Osteoblast (primary cell): ENCODE results near the gene MYADML2. TPM values are rescaled to one million over a fixed set of nuclear protein-coding genes. Genes with fewer than 3 reads are reported as not detected.

Source experiments
- DNase-seq: peaks from one replicate; pipeline ENCODE4 v3.0.0; 2011; ENCODE audit warnings: low spot score, mixed read lengths; ENCODE audit not compliant: insufficient read length; ENCODE audit errors: missing footprints
- H2AFZ ChIP-seq: 2 replicates; pipeline ENCODE4 v1.6.0; 2011; ENCODE audit warnings: mild to moderate bottlenecking, low read length
- H3K27ac ChIP-seq: 2 replicates; pipeline ENCODE4 v1.5.1; 2011; ENCODE audit warnings: mild to moderate bottlenecking, low read depth, low read length, moderate library complexity
- H3K27me3 ChIP-seq: 2 replicates; pipeline ENCODE4 v1.6.0; 2012; ENCODE audit warnings: mild to moderate bottlenecking, control low read depth, inconsistent platforms, low read length, moderate library complexity; ENCODE audit not compliant: insufficient read depth
- H3K36me3 ChIP-seq: 2 replicates; pipeline ENCODE4 v1.5.1; 2011; ENCODE audit warnings: mild to moderate bottlenecking, low read length, control low read depth, moderate library complexity; ENCODE audit not compliant: insufficient read depth
- H3K4me1 ChIP-seq: 2 replicates; pipeline ENCODE4 v1.5.1; 2011; ENCODE audit warnings: mild to moderate bottlenecking, low read length, control low read depth, moderate library complexity; ENCODE audit not compliant: insufficient read depth
- H3K4me2 ChIP-seq: 2 replicates; pipeline ENCODE4 v1.6.0; 2011; ENCODE audit warnings: mild to moderate bottlenecking, low read length; ENCODE audit not compliant: insufficient read depth
- H3K4me3 ChIP-seq: fragments of 200-600 bp; sonication (generic); 3 replicates; pipeline ENCODE4 v1.5.1; 2012; ENCODE audit warnings: mild to moderate bottlenecking, low read length, inconsistent platforms; ENCODE audit not compliant: insufficient read depth
- H3K79me2 ChIP-seq: 2 replicates; pipeline ENCODE4 v1.6.0; 2012; ENCODE audit warnings: mild to moderate bottlenecking, low read length, control low read depth, inconsistent platforms; ENCODE audit not compliant: insufficient read depth
- H3K9me3 ChIP-seq: 2 replicates; pipeline ENCODE4 v1.5.1; 2011; ENCODE audit warnings: low read depth, low read length, control low read depth
- H4K20me1 ChIP-seq: 2 replicates; pipeline ENCODE4 v1.6.0; 2012; ENCODE audit warnings: mild to moderate bottlenecking, low read length, control low read depth; ENCODE audit not compliant: insufficient read depth
- total RNA-seq: library from RNA; depleted of rRNA; stranded (reverse); fragments of >200 nt; gene quantifications from 2 replicates; pipeline ENCODE4 v1.2.3, GENCODE V29; 2012
- TF ChIP-seq, protein P1 (sequence below): IDR thresholded peaks from 2 replicates; pipeline ENCODE4 v1.5.1; 2011; ENCODE audit warnings: mild to moderate bottlenecking, low read depth, low read length, moderate library complexity; ENCODE audit errors: extremely low read depth

MYADML2 gene
- total RNA-seq, 1 donor = not detected

GRCh38 chr17:81921996-81922565, 25.0 kb downstream of the MYADML2 start:
- H3K27ac ChIP-seq = no peak overlapping the region
- no peak overlapping the region for H3K4me2 ChIP-seq
- peaks cover 24% of the 10 kb centered on the region for H3K4me1 ChIP-seq
- DNase-seq = no peak
- H3K36me3 ChIP-seq = peaks cover 35% of the 10 kb centered on the region
- no peak overlapping the region for H3K4me3 ChIP-seq
- H3K79me2 ChIP-seq = peaks cover 96% of the 10 kb centered on the region
- no peaks in the 10 kb centered on the region for H3K9me3 ChIP-seq
- TF ChIP-seq, protein P1, sequence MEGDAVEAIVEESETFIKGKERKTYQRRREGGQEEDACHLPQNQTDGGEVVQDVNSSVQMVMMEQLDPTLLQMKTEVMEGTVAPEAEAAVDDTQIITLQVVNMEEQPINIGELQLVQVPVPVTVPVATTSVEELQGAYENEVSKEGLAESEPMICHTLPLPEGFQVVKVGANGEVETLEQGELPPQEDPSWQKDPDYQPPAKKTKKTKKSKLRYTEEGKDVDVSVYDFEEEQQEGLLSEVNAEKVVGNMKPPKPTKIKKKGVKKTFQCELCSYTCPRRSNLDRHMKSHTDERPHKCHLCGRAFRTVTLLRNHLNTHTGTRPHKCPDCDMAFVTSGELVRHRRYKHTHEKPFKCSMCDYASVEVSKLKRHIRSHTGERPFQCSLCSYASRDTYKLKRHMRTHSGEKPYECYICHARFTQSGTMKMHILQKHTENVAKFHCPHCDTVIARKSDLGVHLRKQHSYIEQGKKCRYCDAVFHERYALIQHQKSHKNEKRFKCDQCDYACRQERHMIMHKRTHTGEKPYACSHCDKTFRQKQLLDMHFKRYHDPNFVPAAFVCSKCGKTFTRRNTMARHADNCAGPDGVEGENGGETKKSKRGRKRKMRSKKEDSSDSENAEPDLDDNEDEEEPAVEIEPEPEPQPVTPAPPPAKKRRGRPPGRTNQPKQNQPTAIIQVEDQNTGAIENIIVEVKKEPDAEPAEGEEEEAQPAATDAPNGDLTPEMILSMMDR = no peak
- H3K27me3 ChIP-seq = no peaks in the 10 kb centered on the region
- no peak overlapping the region for H2AFZ ChIP-seq
- peaks cover 60% of the 10 kb centered on the region for H4K20me1 ChIP-seq

- H2AFZ ChIP-seq = no peak overlapping the region
- DNase-seq = no peak
- H3K27me3 ChIP-seq = no peaks in the 10 kb centered on the region
- H3K36me3 ChIP-seq = peaks cover 35% of the 10 kb centered on the region
- peaks cover 64% of the 10 kb centered on the region for H4K20me1 ChIP-seq
- H3K27ac ChIP-seq = no peak overlapping the region
- H3K4me3 ChIP-seq = no peak overlapping the region
- TF ChIP-seq, protein P1 = no peak
- no peak overlapping the region for H3K4me2 ChIP-seq
- H3K4me1 ChIP-seq = peaks cover 30% of the 10 kb centered on the region
- no peaks in the 10 kb centered on the region for H3K9me3 ChIP-seq
- H3K79me2 ChIP-seq = peaks cover 94% of the 10 kb centered on the region
These were observed 25.5 kb downstream of the MYADML2 start for GRCh38 chr17:81921537-81921862.

DNA sequence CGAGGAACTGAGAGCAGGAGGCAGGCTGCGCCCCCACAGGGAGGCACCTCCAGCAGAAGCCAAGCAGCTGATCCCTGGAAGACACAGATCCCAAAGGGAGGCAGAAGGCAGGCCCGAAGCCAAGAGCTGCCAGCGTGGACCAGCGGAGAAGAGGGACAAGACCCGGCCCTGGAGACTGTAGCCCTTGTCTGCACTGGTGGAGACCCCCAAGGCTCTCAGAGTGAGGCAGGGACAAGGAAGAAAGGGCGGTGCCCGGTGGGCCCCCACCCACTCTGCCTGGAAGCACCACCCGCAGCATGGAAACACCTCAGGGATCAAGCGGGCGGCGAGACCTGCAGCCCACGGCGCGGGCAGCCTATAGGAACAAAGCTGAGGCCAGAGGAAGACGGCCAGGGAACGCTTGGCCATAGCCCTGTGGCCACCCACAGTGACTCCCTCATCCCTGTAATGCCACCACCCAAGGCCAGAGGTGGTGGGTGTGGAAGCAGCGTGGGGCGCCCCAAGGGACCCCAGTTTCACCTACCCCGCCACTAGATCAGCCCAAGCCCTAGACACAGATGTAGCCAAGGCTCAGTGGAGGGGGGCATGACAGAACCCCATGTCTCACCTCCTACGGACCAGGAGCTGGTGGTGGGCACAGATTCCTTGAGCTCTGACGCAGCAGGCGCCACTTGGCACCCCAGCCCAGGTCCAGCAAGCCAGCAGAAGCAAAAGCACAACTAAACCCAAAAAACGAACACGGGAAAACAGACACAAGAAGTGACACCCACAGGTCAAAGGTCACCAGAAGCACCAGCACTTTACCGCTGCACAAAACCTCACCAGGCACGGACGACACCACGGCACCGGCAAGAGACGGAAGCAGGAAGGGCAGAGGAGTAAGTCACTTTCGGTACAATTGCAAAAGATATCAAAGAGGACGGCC, 26.2 kb downstream of the MYADML2 start:
- TF ChIP-seq, protein P1 = no peak
- Histone ChIP-seq H2AFZ (no peak overlapping the region), H3K4me3 (no peak overlapping the region), H3K4me1 (peaks cover 29% of the 10 kb centered on the region), H3K27ac (no peak overlapping the region), H3K27me3 (no peaks in the 10 kb centered on the region), H3K79me2 (peaks cover 92% of the 10 kb centered on the region), H3K9me3 (no peaks in the 10 kb centered on the region), H3K36me3 (peaks cover 38% of the 10 kb centered on the region), H4K20me1 (peaks cover 63% of the 10 kb centered on the region), H3K4me2 (no peak overlapping the region)
- no peak for DNase-seq

DNA sequence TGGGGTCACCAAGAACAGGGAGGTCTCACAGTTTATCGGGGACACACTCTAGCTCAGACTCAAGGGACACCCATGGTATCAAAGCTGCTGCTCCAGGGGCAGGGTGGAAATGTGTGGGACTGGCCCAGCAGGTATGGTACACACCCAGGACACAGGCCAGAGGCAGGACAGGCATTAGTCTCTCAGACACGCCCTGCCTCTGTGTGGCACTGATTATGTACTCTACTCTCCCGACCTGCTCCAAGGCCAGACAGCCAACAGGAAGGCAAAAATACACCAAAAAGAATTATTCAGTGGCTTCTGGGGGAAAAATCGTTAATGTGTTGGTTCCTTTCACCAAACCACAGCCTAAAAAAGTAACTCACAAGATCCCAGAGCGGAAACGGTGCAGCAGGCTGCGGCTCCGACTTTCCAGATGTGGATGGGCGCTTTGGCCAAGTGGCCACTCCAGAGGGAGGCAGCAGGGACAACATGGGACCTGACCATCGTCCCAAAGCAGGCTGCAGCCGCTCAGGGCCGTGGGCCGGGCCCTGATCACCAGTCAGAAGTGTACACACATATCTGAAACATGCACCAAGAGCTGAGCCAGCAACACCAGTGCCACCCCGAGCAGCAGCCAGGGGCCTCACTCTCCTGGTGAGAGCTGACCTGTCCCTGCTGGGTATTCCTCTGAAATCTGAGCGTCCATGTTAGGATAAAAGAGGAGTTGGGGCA, 28.0 kb downstream of the MYADML2 start:
- Histone ChIP-seq H2AFZ (no peak overlapping the region), H3K4me2 (no peak overlapping the region), H3K9me3 (no peaks in the 10 kb centered on the region), H4K20me1 (peaks cover 72% of the 10 kb centered on the region), H3K36me3 (peaks cover 57% of the 10 kb centered on the region), H3K4me1 (peaks cover 23% of the 10 kb centered on the region), H3K79me2 (peaks cover 92% of the 10 kb centered on the region), H3K27me3 (no peaks in the 10 kb centered on the region), H3K27ac (no peak overlapping the region), H3K4me3 (no peak overlapping the region)
- TF ChIP-seq, protein P1 = no peak
- no peak for DNase-seq
